GM06990 (cell line): ENCODE data around the gene SUCLA2.
A peak's percentile ranks its signal among the peaks of the same experiment; 100 is the strongest.

Experiments used
- DNase-seq: peaks from one replicate; pipeline ENCODE4 v3.0.0-alpha.2; 2011; ENCODE audit not compliant: insufficient read length; ENCODE audit errors: extremely low read depth
- H3K27me3 ChIP-seq: replicated peaks from 2 replicates; pipeline ENCODE4 v1.6.0; 2011; ENCODE audit warnings: low read length; ENCODE audit not compliant: control insufficient read depth, insufficient read depth
- H3K36me3 ChIP-seq: 2 replicates; pipeline ENCODE4 v1.5.1; 2011; ENCODE audit warnings: low read length; ENCODE audit not compliant: control insufficient read depth, insufficient read depth
- H3K4me3 ChIP-seq: replicated peaks from 2 replicates; pipeline ENCODE4 v1.5.1; 2011; ENCODE audit warnings: low read depth, mild to moderate bottlenecking, control low read depth, low read length
- TF ChIP-seq, protein P1 (sequence below): IDR thresholded peaks from 2 replicates; pipeline ENCODE4 v1.5.1; 2011; ENCODE audit warnings: low read length, control low read depth, mild to moderate bottlenecking, inconsistent platforms; ENCODE audit not compliant: insufficient read depth, poor library complexity, severe bottlenecking

SUCLA2 gene

GRCh38 chr13:48040049-48040448, 39.0 kb upstream of the SUCLA2 start:
- peaks cover 1% of the 10 kb centered on the region for H3K36me3 ChIP-seq
- H3K27me3 ChIP-seq, result no peaks in the 10 kb centered on the region
- TF ChIP-seq, protein P1, sequence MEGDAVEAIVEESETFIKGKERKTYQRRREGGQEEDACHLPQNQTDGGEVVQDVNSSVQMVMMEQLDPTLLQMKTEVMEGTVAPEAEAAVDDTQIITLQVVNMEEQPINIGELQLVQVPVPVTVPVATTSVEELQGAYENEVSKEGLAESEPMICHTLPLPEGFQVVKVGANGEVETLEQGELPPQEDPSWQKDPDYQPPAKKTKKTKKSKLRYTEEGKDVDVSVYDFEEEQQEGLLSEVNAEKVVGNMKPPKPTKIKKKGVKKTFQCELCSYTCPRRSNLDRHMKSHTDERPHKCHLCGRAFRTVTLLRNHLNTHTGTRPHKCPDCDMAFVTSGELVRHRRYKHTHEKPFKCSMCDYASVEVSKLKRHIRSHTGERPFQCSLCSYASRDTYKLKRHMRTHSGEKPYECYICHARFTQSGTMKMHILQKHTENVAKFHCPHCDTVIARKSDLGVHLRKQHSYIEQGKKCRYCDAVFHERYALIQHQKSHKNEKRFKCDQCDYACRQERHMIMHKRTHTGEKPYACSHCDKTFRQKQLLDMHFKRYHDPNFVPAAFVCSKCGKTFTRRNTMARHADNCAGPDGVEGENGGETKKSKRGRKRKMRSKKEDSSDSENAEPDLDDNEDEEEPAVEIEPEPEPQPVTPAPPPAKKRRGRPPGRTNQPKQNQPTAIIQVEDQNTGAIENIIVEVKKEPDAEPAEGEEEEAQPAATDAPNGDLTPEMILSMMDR, result no peak
- H3K4me3 ChIP-seq, result no peak overlapping the region
- DNase-seq, result no peak

GRCh38 chr13:48038761-48039160, 37.7 kb upstream of the SUCLA2 start:
- Histone ChIP-seq H3K4me3 (peak overlapping the region; percentile 87), H3K36me3 (peaks cover 1% of the 10 kb centered on the region), H3K27me3 (no peaks in the 10 kb centered on the region)
- DNase-seq, result no peak
- TF ChIP-seq, protein P1, result no peak

DNA sequence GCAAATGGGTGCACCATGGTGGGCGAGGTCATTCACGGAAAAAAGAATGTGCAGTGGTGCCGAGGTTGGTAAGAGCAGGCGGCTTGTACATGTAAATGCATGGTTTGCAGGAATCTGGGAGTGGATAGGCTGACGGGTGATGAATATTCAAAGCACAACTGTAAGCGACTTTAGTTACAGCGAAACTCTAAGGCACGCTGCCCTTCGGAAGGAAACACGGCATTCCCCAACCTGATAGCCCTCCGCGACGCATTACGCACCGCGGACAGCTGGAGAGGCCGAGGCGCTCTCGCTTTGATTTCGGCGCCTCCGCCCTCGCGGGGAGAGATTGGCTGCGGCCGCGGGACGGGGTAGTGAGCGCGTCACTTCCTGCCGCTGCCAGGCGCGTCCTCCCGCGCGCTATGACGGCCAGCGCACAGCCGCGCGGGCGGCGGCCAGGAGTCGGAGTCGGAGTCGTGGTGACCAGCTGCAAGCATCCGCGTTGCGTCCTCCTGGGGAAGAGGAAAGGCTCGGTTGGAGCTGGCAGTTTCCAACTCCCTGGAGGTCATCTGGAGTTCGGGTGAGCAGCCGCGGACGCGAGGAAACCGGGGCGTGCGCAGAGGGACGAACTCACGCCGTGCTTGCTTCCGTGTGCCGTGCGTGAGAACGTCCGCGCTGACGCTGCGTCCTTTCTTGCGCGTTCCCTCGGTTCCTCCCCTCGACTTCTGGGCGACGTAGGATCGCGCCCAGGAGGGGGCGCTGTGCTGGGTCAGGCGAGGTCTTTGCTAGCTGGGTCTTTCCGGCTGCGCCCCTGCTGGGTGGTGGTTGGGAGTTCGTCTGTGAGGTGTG, 36.5 kb upstream of the SUCLA2 start, which contains the start of gene NUDT15:
TSS of gene NUDT15 (plus strand) at position 381 of the 828 bp plus-strand sequence. CDS start at position 402, 21 bp downstream.
- H3K27me3 ChIP-seq, result no peaks in the 10 kb centered on the region
- H3K4me3 ChIP-seq, result peak within 1 kb of the TSS; percentile 87
- DNase-seq, result peak; percentile 97

DNA sequence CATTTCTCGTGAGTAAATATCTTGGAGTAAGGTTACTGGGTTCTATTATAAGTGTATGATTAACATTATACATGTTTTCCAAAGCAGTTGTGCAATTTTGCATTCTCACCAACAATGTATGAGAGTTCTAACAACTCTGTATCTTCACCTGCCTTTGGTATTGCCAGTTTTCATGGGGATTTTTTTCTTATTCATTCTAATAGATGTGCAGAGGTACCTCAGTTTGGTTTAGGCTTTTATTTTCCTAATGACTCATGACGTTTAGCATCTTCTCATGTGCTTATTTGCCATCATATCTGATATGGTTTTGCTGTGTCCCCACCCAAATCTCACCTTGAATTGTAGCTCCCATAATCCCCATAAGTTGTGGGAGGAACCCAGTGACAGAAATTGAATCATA, 28.8 kb upstream of the SUCLA2 start:
- no peak overlapping the region for H3K4me3 ChIP-seq
- H3K36me3 ChIP-seq, result no peaks in the 10 kb centered on the region; the same call in 1 of the 2 replicates
- H3K27me3 ChIP-seq, result no peaks in the 10 kb centered on the region
- TF ChIP-seq, protein P1, result no peak
- no peak for DNase-seq

More for the DNA sequence above, 36.5 kb upstream of the SUCLA2 start, which contains the start of gene NUDT15:
- peaks cover 1% of the 10 kb centered on the region for H3K36me3 ChIP-seq
- TF ChIP-seq, protein P1, result peak; percentile 100

DNA sequence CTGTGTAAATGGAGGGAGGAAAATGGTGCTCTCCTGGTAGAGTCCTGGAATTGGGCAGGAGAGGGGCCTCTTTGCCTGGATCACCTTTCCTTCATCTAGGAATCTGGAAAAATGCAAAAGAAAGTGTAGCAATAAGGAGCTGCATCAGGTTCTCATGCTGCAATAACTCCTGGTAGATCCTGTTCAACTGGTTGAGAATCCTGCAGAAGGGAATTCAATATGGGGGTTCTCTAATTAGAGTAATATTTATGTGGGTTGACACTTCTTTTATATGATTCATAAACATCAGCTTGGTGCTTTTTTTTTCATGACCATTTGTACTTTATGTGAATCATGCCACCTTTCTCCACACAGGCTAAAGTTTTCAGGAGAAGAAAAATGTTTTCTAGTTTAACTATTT, 27.0 kb upstream of the SUCLA2 start:
- no peak for DNase-seq
- no peak overlapping the region for H3K4me3 ChIP-seq
- no peaks in the 10 kb centered on the region for H3K27me3 ChIP-seq
- no peaks in the 10 kb centered on the region; the same call in 1 of the 2 replicates for H3K36me3 ChIP-seq
- TF ChIP-seq, protein P1, result no peak
